ENCODE data around the gene SYT5. TPM values are rescaled to one million over a fixed set of nuclear protein-coding genes. Genes with fewer than 3 reads are reported as not detected.

SYT5 gene
- total and polyA plus RNA-seq, 9 of the 15 experiments (the other 6 are each of a cell fraction or from before 2014, with no cell fraction given) = 1.3 to 20.9 (median 8.8) TPM

DNA sequence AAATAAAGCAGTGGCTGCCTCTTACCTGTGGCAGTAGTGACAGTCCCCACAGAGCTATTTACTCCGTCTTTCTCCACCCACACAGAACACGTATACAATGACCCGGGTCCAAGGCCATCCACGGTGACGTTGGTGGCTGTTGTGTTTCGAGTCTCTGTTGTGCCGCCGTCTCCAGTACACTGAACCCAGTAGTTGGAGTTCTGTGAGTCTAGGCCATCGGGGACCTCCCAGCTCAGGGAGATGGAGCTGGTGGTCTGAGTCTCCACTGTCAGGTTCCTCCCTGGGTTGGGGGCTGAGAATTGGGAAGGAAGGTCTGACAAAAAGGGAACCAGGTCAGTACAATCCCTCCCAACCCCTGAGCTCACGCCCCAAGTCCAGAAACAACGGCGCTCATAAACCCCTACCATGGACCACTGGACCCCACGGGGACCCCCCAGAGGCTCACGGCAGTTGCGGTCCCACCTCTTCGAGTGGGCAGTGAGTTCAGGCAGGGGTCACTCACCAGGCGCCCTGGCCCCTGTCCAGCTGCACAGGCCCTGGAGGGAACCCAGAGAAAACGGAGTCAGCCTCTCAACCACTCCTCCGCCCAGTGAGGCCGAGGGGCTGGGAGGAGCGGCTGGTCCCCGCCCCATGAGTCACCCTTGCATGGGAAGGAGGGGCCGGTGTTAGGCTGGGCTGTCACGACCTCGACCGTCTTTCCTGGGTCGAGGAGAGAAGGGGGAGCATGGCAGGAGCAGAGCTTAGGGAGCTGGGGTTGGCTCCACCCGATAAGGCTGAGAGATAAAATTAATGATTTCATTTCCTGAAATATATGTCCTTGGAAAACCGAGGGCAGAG lies 26.8 kb upstream of the SYT5 start (continued):
- TF ChIP-seq, protein P1, sequence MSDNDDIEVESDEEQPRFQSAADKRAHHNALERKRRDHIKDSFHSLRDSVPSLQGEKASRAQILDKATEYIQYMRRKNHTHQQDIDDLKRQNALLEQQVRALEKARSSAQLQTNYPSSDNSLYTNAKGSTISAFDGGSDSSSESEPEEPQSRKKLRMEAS (CRISPR knock-in tag; IDR thresholded peaks at IDR 0.05) = no peak
- TF ChIP-seq FOXJ2 (tag; IDR thresholded peaks at IDR 0.05) = no peak
- peak; percentile 57 for TF ChIP-seq SMAD4 (CRISPR knock-in tag; conservative IDR thresholded peaks at IDR 0.05)
- no peak for TF ChIP-seq DDX20 (tag; IDR thresholded peaks at IDR 0.05; ENCODE audit: low read depth)
- no peak for TF ChIP-seq KAT8 (IDR thresholded peaks at IDR 0.05; ENCODE audit: low read depth)
- no peak for TF ChIP-seq BRF1 (IDR thresholded peaks at IDR 0.05; ENCODE audit: borderline replicate concordance, extremely low read depth, insufficient read length)
- no peak for TF ChIP-seq ERF (CRISPR knock-in tag; IDR thresholded peaks at IDR 0.05)
- no peak for TF ChIP-seq SRSF9 (IDR thresholded peaks at IDR 0.05; ENCODE audit: borderline replicate concordance, low read depth, low read length)
- TF ChIP-seq SRF (CRISPR knock-in tag; IDR thresholded peaks at IDR 0.05) = peak in 1 of 2 experiments; percentile 81; a peak in 2 of 4 replicates
- TF ChIP-seq SIN3A (IDR thresholded peaks at IDR 0.05; ENCODE audit: borderline replicate concordance in 2 of 2, control insufficient read depth in 1 of 2, low read depth in 2 of 2, low read length in 2 of 2) = peak; percentile 67 to 78; a peak in 2 of 4 replicates
- TF ChIP-seq ARID1B (IDR thresholded peaks at IDR 0.05) = peak; percentile 85
- no peak for TF ChIP-seq TEAD2 (tag; IDR thresholded peaks at IDR 0.05)
